IMR-90 (cell line): ENCODE measurements around the gene CYP2C9.

Experiments
- CTCF ChIP-seq: conservative IDR thresholded peaks from 2 replicates; pipeline ENCODE4 v1.5.1; 2012; ENCODE audit warnings: mild to moderate bottlenecking, low read depth, low read length, improper control_type of control experiment
- MAFK ChIP-seq: IDR thresholded peaks from 2 replicates; pipeline ENCODE4 v1.6.1; 2012; ENCODE audit warnings: low read depth, low read length, improper control_type of control experiment
- MXI1 ChIP-seq: IDR thresholded peaks from 2 replicates; pipeline ENCODE4 v1.6.1; 2012; ENCODE audit warnings: low read depth, mild to moderate bottlenecking, low read length, moderate library complexity, borderline replicate concordance
- NFE2L2 ChIP-seq: fragments of 150-350 bp; IDR thresholded peaks from 2 replicates; pipeline ENCODE4 v1.6.1; 2016; ENCODE audit warnings: low read depth, mild to moderate bottlenecking, low read length
- RAD21 ChIP-seq: IDR thresholded peaks from 2 replicates; pipeline ENCODE4 v1.6.1; 2012; ENCODE audit warnings: low read length, improper control_type of control experiment
- RFX5 ChIP-seq: IDR thresholded peaks from 2 replicates; pipeline ENCODE4 v1.8.0; 2012; ENCODE audit warnings: low read depth, mild to moderate bottlenecking, low read length, moderate library complexity

- TF ChIP-seq CTCF (no peak), MAFK (peak; percentile 84), MXI1 (no peak), RFX5 (no peak), RAD21 (no peak), NFE2L2 (no peak)
Observed at GRCh38 chr10:94989192-94989591, 50.7 kb downstream of the CYP2C9 start.
